NCI-H524 treated with DMSO at 0.1 percent for 48 hours (cell line): ENCODE data around the gene SORT1.
"Not testable (repeated sequence)": the region's sequence is repeated elsewhere in the genome, so short reads cannot be mapped to it uniquely, and the experiment has no call there.

Experiments used
- DNase-seq: peaks from one replicate; lab custom pipeline; 2025; lab: John Stamatoyannopoulos, UW

SORT1 gene

DNA sequence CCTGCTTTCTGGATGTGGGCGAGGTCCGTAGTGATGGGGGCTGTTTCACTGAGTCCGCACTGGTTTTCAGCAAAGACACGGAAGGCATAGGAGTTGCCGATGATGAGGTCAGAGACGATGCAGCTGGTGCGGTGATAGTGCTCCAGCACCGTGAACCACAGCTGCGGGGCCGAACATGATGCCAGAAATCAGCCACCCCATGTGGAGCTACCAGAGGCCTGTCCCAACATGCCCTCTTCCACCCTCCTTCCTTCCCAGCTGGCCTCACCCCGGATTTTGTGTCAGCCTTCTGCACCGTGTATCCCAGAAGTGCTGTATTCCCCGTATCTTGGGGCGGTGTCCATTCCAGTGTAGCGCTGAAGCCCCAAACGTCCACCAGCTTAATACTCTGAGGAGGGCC is 100.9 kb downstream of the SORT1 start:
- no peak for DNase-seq

DNA sequence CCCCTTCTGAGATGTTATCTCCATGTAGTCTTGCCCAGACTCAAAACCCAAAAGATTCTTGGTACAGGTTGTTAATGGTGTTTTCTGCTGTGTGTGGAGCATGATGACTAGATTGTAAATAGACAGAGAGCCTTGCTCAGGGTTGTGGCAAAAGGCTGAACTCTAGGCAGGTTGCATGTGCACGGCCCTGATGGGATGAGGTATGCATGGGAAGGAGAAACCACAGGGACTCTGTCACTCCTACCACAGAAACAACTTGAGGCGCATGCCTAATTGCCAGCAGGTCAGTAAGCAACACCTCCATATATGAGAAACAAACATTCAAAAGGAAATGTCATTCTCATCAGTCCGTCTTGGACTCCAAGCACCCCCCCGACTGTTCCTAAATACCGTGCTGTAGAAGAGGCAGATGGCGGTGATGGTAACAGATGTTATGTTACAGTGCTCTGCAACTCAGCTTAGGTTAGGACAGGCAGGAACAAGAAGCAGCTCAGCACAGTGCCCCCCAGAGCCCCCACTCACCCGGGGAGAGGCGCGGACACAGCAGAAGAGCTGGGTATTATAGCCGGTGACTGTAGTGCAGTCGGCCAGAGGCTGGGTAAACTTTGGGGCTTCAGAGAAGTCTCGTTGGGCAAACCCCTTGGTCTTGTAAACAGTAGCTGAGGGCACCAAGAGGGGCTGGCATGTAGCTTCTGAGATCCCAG is 101.9 kb downstream of the SORT1 start:
- DNase-seq: peak; percentile 82

DNA sequence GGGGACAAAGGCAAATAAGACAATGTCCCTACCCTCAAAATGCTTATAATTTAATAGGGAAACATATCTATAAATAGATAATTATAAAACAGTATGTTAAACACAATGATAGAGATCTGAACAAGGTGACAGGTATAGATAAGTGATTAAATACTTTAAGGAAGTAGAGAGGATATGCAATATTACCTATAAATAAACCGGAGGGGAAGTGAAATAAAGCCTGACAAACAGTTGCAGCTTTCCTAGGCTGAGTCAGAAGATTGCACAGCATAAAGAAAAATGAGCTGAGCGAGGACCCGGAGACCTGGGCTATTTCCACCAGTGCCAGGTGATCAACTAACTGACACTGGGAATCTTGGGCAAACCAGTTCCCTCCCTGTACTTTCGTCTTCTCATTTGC is 103.2 kb downstream of the SORT1 start:
- DNase-seq: no peak

DNA sequence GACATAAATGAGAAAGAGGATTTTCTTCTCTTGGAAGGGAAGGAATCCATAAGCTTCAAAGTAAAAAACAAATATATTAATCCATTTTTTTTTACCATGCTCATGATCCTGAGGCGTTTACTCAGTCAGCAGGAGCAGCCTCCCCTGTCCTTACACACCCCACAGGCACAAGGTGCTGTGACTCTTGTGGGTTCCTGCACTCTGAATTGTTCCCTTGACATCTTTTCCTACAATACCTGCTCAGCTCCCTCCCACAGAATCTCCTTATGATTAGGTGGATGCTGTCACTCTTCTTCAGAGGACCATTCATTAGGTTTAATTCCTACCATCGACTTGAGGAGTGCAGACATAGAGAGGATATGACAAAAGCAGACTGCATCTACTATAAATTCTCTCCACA is 104.7 kb downstream of the SORT1 start:
- DNase-seq: no peak

DNA sequence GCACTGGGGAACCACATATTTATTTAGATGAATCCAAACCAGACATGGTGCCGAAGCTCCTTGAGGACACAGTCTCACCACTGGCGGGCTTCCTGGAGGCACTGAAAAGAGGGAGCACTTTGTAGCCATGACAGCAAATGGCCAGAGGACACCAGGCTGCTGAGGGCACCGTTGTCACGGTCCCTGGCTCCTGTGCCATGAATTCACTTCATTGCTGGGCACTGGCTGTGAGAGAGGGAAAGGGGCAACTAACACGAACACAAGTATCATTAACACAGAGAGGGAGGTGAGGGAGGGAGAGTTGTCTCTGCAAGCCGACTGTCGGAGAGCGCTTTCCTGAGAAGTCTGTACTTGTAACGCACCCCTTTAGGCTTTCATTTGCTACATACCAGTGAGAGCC is 105.4 kb downstream of the SORT1 start:
- no peak for DNase-seq

DNA sequence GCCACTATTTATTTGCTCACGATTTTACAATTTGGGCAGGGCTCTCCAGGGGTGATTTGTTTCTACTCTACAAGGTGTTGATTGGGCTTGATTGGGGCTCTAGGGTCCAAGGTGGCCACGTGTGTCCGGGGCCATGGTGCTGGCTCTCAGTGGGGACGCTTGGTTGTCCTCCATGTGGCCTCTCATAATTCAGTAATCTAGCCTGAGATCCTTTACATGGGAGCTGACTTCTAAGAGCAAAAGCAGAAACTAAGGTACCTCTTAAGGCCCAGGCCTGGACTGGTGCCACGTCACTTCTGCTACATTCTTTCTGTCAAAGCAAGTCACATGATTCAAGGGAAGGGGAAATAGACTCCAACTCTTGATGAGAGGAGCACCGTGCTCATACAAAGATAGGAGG is 106.7 kb downstream of the SORT1 start:
- DNase-seq: no peak

DNA sequence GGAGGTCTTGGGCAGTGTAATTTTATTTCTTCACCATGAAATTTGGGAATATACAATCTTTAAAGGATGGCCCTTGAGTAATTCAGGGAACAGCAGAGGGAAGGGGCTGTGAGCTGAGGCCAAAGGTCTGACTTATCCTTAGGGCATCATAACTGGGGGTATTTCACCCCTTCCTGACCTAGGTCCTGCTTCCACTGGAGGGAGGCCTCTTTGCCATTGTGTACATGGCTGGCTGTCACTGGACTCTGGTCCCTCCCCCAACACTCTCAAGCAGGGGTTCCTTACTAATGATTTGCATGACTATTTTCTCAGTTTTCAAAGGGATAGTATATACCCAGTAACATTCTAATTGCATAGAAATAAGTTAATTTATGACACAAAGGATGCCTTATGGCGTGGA is 107.6 kb downstream of the SORT1 start:
- no peak for DNase-seq

DNA sequence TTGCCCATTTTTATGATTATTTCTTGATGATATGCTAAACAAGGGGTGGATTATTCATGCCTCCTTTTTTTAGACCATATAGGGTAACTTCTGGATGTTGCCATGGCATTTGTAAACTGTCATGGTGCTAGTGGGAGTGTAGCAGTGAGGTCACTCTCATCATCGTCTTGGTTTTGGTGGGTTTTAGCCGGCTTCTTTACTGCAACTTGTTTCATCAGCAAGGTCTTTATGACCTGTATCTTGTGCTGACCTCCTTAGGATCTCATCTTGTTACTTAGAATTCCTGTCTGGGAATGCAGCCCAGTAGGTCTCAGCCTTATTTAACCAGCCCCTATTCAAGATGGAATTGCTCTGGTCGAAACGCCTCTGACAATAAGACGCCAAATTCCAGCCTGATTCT is 111.0 kb downstream of the SORT1 start:
- not testable (repeated sequence) for DNase-seq

DNA sequence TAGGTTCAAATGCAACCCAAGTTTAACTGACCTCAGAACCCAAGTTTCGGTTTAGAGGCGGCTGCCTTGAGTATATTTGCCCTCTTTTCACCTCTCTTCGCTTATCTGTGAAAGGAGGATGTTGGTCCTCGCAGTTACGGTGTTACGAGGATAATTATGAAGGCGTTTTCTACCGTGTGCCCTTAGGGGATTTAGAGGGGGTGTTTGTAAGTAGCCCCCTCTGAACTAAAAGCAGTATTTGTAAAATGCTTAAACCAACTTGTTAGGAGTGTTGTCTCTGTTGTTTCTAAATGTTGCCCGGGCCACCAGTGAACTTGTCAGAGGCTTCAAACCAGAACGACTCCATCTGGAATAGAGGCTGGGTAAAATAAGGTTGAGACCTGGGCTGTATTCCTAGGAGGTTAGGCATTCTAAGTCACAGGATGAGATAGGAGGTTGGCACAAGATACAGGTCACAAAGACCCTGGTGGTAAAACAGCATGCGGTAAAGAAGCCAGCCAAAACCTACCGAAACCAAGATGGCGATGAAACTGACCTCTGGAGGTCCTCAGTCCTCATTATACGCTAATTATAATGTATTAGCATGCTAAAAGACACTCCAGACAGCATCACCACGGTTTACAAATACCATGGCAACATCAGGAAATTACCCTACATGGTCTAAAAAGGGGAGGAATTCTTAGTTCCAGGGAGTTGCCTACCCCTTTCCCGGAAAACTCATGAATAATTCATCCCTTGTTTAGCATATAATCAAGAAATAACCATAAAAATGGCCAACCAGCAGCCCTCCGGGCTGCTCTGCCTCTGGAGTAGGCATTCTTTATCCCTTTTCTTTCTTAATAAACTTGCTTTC is 113.7 kb downstream of the SORT1 start:
- DNase-seq: no peak

DNA sequence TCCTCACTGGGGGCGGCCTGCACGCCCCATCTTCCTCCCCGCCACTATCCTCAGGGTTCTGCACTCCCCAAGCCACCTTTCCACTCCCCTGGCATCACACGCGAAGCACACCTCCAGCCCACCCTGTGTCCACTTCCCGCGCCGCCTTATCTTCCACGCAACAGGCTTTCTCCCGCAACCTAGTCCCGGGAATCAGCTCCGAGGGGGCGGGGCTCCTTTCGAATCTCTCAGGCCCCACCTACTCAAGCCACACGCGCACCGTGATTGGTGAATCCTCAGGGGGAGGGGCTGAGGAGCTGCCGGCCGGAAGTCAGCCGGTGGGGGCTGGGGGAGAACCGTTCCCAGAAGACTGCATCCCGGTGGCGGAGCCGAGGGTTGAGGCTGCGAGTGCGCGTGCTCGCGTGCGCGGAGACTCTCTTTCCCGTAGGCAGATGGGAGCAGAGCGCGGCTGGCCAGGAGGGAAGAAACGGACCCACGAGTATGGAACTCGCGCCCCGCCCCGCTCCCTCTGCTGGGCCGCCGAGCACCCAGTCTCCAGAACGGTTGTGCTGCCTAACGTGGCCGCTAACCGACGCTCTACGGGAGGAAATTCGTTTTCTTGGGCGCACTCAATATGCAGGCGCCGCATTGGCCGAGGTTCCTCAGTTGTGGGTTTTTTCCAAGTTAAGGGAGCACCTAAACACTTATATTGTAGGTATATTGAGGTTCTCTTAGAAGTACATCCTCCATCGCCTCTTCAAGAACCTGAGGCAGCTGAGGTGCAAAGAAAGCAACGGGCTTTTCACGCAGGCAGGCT is 114.6 kb downstream of the SORT1 start, which contains the start of gene PSRC1:
PSRC1 (minus strand) TSS at position 194 of the 796 bp plus-strand sequence.
- DNase-seq: peak; percentile 88

DNA sequence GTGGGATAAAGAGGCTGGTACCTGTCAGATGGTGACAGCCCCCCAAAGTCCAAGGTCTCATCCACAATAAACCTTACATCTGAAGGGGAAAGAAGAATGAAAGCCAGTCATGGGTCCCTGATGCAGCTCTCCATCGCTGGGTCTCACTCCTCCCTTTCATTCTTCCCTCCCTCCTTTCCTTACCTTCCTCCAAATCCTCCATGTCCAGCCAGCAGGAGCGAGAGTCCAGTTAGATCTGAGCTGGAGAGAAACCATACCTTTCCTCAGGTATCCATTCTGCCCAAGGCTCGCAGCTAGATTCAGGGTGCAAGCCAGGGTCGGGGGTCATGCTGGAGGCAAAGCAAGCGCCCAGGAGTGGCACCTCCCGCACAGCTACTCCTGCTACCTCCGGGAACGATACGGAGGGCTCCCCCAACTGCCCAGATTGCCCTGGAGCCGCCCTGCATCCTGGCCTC is 115.2 kb downstream of the SORT1 start:
- no peak for DNase-seq

DNA sequence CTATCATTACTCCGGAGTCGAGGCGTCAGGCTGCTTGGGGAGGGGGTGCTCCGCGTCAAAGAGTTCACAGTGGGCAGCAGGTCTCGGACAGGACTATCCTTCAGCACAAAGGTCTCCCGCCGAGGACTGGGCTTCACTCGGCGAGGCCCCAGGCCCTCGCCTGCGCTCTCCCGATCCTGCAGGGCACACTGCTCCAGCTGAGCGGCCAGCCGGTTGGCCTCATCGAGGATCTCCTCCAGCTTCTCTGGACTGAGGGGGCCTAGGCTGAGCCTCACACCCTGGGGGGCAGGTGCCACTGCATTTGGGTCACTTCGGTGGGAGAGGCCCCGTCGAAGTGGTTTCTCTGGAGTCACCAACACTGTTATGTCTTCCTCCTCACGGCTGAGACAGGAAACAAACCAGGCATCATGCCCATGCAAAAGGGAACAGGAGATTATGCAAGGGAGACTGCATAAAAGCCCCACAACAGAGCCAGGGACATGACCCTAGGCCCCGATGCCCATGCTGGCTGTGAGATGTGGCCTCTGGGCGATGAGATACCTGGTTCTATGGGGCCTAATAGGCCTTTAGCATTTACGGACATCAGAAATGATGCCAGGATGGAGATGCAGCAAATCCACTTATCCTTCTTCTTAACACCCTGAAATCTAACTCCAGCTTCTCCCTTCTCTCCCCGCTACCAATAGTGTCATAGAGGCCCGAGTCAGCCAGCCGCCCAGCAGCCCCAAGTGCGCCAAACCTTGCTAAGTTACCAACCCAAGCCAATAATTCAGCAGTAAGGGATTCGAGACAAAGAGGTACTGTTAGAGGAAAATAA is 115.8 kb downstream of the SORT1 start:
- DNase-seq: no peak

DNA sequence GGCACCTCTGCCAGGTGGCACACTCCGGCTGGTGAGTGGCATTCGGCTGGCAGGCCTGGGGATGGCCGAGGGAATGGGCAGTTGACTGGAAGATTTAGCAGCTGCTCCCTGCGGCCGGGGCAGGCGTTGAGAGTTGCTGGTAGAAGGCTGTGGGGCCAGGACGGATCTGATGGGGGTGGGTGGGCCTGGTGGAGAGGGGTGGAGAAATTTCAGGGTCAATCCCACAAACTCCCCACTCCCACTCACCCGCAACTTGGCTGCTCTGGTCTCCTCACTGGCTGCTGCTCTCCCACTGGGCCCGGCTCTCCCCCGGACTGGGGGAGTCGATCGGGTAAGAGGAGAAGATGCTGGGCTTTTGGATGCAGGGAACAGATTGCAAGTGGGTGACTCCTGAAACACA is 116.9 kb downstream of the SORT1 start:
- no peak for DNase-seq

DNA sequence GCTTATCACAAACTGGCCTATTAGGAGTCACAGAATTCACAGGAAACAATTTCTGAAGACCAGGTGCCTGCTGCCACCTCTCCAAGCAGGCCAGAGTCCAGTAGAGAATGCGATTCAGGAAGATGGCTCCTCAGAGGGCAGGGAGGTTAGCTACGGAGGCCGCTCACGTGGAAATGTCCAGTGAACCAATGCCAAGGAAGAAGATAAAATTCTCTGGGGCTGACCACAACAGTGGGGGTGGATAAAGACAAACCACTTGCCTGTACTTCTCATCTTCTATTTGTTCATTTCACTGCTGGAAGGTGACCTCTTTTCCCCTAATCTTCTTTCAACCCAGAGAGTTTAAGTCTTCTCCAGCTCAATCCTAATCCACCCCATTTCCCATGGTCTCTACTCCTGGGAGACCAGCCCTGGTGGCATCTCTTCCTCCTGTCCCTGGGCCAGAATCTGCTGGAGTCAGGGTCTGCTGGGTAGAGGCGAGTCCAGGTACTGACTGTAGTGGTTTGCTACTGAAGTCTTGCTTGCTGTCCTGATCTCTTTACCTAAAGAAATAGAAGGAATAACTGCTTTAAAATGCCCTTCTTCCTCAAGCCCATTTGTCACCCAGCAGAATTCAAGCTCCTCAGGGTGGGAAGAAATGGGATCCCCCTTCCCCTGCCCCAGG is 118.0 kb downstream of the SORT1 start:
- DNase-seq: no peak

DNA sequence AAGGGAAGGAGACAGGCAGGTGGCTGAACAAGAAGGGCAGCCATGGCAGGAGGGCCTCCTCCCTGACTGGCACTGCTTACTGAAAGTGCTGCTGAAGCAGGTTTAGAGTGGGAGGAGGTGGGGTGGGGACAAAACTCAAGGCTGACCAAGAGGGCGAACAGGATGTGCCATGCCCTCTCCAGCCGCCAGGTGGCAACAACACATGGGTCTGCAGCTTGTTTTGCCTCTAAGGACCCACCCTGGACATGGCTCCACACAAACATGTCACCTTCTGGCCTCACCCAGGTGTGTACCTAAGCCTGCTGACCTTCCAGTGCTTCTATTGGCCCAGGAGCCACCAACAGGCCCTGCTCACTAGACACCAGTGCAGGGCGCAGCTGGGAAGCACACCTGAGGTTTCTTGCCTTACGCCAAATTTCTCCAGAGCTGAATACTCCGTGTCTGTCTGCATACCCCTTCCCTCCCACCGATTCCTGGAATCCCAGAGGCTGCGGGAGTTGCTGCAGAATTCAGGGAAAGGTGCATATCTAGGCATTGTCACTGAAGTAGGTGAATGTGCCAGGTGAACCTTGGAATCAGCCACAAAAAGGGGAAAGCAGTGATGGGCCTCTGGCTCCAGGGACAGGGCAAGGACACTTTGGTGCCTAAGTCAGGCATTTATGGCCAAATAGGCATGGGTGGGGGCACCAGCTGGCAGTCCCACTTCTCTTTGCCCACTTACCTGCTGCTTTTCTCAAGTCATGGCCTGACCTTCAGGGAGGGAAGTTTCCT is 120.1 kb downstream of the SORT1 start:
- peak; percentile 15 for DNase-seq

DNA sequence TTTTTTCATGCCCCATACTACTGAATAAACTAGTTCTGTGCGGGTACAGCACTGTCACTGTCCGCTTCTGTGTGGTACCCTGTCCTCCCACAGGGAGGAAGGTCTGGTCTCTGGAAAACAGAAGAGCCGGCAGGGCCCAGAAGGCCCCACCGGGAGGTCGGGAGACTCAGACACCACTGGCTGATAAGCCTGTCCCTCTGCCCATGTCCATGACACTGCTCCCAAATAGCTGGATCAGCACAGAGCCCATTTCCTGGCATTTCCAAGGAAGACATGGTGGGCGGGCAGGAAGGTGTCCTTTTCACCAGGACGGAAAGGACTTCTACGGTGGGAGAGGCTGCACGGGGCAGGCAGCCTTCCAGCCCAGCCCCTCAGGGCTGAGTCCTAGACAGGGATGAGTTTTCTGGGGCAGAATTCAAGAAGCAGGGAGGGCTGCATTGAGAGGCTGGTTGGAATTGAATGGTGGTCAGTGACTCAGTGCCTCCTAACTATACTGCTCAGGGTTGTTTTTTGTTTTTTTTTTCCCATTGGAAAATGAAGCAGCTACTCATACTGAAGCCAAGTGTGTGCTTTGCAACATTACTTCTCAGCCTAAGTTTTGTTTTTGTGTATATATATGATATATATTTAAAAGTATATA is 121.9 kb downstream of the SORT1 start:
- DNase-seq: no peak

DNA sequence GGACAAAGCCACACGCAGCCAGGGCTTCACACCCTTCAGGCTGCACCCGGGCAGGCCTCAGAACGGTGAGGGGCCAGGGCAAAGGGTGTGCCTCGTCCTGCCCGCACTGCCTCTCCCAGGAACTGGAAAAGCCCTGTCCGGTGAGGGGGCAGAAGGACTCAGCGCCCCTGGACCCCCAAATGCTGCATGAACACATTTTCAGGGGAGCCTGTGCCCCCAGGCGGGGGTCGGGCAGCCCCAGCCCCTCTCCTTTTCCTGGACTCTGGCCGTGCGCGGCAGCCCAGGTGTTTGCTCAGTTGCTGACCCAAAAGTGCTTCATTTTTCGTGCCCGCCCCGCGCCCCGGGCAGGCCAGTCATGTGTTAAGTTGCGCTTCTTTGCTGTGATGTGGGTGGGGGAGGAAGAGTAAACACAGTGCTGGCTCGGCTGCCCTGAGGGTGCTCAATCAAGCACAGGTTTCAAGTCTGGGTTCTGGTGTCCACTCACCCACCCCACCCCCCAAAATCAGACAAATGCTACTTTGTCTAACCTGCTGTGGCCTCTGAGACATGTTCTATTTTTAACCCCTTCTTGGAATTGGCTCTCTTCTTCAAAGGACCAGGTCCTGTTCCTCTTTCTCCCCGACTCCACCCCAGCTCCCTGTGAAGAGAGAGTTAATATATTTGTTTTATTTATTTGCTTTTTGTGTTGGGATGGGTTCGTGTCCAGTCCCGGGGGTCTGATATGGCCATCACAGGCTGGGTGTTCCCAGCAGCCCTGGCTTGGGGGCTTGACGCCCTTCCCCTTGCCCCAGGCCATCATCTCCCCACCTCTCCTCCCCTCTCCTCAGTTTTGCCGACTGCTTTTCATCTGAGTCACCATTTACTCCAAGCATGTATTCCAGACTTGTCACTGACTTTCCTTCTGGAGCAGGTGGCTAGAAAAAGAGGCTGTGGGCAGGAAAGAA is 122.9 kb downstream of the SORT1 start:
- DNase-seq: no peak

DNA sequence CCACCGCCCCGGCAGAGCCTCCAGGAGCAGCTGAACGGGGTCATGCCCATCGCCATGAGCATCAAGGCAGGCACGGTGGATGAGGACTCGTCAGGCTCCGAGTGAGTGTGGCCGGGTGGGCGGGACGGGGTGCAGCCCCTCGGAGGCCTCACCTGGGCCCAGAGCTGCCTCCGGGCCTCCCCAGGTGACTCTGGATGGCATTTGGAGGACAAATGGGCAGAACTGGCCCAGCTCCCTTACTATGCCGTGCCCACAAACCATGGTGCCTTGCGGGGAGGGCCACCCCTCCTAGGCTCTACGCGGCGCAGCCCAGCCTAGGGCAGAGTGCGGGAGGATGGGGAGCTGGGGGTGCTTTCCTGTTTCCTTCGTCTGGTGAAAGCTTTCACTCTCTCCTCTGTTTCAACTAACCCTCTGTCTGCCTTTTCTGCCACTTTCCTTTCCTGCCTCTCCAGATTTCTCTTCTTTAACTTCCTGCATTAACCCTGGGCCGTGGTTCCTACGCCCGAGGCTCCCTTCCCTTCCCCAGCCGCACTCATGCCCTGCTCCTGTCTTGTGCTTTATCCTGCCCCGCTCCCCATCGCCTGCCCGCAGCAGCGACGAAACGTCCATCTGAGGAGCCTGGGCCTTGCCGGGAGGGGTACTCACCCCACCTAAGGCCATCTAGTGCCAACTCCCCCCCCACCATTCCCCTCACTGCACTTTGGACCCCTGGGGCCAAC is 124.0 kb downstream of the SORT1 start:
- no peak for DNase-seq
